Cortex of kidney (tissue), 1 donor: ENCODE data around the gene CYP2C19.
"Not testable (repeated sequence)": the region's sequence is repeated elsewhere in the genome, so short reads cannot be mapped to it uniquely, and the experiment has no call there.

ENCODE experiments used
- DNase-seq: peaks from one replicate; lab custom pipeline; 2025; lab: John Stamatoyannopoulos, UW

Gene CYP2C19

DNA sequence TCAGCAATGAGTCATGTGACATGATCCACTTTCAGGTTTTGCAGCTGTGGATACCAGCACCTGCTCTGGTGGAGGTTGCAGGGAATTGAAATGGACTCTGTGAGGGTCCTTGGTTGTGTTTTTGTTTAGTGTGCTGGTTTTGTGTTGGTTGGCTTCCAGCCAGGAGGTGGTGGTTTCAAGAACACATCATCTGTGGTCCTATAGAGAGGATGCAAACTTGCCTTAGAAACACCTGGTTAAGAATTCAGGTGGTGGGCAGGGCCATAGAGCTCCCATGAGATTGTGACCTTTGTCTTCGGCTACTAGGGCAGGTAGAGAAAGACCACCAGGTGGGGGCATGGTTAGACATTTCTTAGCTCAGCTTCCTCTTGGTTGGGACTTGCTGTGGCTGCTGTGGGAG lies 116.7 kb downstream of the CYP2C19 start:
- DNase-seq = no peak

DNA sequence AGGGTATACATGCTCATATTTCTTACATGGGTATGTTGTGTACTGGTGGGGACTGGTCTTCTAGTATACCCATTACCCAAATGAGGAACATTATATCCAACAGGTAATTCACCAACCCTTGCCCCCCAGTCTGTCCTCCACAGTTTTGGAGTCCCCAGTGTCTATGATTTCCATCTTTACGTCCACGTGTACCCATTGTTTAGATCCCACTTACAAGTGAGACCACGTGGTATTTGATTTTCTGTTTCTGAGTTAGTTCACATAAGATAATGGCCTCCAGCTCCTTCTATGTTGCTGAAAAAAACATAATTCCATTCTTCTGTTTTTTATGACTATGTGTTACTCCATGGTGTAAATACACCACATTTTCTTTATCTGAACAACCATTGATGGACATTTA lies 126.6 kb downstream of the CYP2C19 start:
- DNase-seq = no peak

DNA sequence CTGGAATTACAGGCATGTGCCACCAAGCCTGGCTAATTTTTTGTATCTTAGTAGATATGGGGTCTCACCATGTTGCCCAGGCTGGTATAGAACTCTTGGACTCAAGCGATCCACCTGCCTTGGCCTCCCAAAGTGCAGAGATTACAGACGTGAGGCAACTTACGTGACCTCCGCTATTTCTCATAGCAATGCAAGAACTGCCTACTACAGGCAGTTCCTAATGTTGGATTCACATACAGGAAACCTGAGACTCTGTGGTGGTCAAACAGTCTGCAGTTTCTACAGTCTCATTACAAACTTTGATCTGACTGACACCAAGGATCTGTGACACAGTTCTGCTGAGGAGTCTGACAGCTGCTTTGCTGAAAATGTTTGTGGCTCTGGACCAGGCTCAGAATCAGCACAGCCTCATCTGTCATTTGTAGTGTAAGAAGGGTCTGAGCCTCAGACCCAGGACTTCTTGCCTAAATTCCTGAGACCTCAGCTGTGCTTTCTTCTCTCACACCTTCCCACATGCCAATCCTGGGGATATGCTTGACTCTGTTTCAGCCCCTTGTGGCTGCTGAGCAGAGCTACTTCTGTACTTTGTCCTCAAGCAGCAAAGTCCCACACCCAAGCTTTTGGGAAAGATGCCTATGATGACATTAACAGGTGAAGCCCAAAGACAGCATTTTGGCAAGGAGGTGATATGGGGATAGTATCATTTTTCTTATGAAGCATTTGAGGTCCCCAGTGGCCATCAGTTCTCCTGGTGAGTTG lies 128.0 kb downstream of the CYP2C19 start:
- no peak for DNase-seq

DNA sequence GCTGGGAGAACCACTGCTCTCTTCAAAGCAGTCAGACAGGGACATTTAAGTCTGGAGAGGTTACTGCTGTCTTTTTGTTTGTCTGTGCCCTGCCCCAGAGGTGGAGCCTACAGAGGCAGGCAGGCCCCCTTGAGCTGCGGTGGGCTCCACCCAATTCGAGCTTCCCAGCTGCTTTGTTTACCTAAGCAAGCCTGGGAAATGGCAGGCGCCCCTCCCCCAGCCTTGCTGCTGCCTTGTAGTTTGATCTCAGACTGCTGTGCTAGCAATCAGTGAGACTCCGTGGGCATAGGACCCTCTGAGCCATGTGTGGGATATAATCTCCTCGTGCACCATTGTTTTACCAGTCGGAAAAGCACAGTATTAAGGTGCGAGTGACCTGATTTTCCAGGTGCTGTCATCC lies 135.9 kb downstream of the CYP2C19 start:
- not testable (repeated sequence) for DNase-seq

DNA sequence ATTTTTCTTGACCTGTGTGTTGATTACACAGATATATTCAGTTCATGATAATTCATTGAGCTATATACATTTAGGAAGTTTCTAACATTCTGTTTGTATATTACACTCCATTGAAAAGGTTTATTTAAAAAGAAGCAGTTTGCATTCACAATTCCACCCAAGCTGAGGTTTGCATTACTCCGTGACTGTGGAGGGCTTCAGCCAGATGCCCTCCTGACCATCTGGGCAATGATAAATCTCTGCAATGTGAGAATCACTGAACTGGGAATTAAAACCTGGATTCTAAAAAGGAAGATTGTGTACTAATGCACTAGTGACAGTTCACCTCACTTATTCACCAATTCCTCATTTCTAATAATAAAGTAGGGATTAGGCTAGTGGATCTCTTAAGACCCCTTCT lies 139.6 kb downstream of the CYP2C19 start:
- DNase-seq = no peak

DNA sequence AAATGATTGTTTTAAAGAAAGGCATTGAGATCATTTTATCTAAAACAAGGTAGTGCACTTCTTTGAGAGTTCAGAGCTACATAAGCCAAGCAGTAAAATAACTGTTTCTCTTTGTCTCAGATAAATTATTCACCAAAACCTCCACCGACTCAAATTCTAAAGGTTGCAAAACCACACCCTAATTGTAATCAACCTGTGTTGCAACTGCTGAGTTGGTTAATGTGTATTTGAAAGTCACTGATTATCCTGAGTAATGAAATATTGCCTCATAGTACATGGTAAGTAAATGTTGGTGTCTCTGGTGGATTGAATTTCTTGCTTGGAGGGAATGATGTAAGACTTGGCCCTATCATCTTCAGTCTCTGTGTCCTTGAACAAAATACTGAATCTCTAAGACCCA lies 140.1 kb downstream of the CYP2C19 start:
- DNase-seq = no peak
